HG03175 (cell line): ENCODE measurements around the gene ITGA2.

ENCODE experiments used
- ATAC-seq: cut with Tn5 transposase; IDR thresholded peaks from one replicate; pipeline ENCODE4 v1.9.1; 2021; ENCODE audit warnings: mild to moderate bottlenecking, moderate library complexity; ENCODE audit not compliant: unreplicated experiment

The ITGA2 gene

GRCh38 chr5:52988335-52989024 is 672 bp upstream of the ITGA2 start:
- ATAC-seq, result no peak

DNA sequence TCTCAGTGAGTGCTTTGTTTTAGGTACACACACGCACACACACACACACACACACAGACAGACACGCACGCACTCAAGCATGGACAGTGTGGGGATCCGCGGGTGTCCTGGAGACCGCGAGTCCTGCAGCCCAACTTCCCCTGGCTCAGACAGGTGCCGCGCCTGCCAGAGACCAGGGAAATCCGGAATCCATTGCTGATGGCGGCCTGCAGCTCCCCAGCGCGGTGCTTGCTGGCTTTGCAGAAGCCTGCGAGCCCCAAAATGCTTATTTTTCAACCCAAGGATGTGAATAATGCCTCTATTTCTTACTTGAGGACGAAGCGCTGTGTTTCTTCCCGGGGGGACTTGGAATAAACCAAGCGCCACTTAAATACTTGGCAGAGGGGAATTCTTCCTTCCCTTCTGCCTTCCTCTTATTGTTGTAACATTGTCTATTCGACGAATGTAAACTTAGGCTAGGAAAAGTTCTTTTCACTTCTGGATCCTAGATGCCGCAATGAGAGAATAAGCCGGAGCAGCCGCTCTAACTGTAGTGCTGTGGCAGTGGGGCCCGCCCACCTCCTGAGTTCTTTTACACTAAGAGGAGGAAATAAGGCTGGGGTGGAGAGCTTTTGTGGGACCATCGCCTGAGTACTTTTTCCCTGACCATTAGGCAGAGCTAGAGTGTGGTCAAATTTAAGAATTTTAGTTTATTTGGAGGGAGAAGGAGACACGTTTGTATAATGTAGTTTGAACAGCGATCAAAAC is 802 bp downstream of the ITGA2 start:
- peak; percentile 23 for ATAC-seq

GRCh38 chr5:52990528-52990925 is 1.4 kb downstream of the ITGA2 start:
- ATAC-seq, result no peak

DNA sequence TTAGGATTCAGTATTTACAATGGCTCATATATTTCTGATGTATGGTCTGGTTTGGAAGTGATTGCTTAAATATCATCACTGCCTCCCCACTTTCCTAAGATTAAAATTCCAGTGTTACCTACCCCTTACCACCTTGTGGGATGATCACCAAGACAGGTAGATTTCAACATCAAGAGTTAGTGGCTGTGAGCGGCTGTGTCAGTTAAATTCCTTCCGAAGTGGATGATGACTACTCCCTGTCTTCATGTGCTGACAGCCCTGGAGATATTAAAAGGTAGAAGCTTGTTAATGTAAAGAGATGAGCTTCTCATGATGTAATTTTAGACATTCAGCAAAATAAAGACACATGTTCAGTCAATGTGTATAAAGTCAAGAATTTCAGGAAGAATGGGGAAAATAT is 4.2 kb downstream of the ITGA2 start:
- no peak for ATAC-seq

DNA sequence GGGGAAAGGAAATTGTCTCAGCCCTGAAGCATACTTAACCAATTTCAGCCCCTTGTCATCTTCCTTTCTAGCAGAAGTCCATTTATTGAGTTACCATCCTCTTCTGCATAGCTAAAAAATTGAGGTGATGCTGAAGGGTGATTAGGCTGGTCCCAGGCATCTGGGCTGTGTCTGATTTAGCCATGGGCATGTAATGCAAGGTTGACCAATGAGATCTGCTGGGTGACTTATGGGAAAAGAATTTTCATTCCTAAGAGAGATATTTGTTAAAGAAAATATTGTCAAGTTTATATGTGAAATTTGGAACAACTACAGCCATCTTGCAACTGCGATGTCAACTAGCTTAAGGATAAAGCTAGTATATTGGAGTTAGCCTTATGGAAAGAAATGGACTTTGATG is 5.1 kb downstream of the ITGA2 start:
- no peak for ATAC-seq

- ATAC-seq, result no peak
Observed at GRCh38 chr5:52995095-52995494, 5.9 kb downstream of the ITGA2 start.

- no peak for ATAC-seq
Observed at GRCh38 chr5:52995914-52996313, 6.8 kb downstream of the ITGA2 start.

DNA sequence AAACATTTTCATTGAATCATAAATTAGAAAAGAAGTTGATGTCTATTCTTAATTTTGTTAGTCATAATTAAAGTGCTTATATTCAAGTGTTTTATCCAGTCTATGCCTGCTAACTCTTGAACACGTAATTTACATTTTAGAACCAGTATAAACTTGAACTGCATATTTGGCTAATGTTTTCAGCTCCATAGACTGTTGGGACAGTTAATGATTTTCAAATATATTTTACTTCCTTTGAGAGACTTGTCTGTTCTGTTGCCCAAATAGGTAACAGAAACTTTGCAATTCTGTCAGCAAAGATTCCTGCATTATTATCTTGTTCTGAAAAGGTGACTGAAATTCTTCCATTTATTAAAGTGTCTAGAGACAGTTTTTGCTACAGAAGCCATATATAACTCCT is 7.8 kb downstream of the ITGA2 start:
- no peak for ATAC-seq

DNA sequence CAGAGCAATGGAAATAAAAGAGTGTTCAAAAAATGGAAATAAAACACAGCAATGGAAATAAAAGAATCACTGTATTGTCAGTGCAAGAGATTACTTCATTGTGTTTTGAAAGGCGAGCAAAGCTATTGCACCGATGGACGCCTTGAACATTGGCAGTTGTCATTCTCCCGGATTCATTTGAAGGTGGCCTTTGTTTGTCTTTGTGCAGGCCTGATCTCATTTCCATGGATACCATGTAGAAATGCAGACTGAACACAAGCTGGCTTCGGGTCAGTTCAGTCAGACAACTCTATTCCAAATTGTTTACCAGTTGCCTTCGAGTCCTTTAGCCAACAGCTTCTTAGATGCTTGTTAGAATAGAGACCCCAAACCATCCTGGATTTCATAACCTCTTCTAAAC is 8.3 kb downstream of the ITGA2 start:
- no peak for ATAC-seq

DNA sequence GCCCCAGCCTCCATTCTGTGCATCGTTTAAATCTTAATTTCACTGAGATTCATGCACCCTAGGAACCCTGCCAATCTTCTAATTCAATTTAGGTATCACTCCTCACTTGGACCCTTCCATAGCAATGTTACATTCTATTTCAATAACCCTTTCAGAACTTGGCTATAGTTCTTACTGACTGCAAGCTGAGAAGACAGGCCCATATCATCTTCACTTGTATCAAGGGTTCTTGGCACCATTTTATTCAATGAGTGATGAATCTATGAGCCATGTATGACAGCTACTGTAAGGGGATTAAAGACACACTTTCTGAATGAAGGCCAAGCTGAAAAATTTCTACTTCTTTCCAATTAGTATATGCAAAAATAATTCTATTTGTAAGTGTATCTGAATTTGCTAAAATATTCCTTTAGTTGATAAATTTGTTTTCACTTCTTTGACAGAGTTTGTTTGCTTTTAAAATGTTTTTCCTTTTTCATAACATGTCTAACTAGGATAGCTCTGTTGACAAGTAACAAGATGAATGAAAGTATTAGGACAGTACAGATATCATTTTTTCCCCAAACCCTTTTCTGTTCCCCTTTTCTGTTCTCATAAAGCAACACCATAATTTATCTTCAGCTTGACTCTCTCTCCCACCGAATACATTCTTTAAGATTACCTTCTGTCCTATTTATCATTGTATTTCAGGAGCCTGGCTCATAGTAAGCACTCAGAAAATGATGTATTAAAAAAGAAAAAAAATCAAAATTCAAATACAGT is 9.6 kb downstream of the ITGA2 start:
- no peak for ATAC-seq

GRCh38 chr5:52999344-52999949 is 10.3 kb downstream of the ITGA2 start:
- ATAC-seq, result peak; percentile 51

DNA sequence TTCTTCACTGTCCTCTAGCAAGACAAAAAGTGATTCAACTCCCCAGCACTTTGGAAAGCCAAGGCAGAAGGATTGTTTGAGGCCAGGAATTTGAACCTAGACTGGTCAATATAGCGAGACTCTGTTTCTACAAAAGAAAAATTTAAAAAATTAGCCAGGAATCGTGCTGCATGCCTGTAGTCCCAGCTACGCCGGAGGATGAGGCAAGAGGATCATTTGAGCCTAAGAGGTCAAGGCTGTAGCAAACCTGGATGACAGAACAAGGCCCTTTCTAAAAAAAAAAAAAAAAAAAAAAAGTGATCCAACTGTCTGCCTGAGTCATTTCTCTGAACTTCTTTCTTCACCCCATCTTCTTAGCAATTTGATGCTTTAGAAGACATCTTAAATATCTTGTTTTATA is 12.4 kb downstream of the ITGA2 start:
- no peak for ATAC-seq

DNA sequence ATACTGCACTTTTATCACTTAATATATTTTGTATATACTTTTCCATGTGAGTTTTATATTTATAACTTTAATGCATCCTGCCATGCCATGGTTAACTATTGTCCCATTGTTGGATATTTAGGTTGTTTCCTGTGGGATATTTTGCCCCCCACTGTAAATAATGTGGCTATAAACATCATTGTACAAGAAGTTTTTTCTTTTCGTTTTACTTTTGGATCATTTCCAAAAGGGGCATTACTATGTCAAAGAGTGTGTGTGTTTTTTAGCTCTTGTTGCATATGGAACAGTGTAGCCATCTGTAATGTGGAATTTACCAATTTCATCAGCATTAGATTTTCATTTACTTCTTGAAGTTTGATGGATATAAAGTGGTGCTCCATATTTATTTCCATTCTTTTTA is 13.3 kb downstream of the ITGA2 start:
- ATAC-seq, result no peak

DNA sequence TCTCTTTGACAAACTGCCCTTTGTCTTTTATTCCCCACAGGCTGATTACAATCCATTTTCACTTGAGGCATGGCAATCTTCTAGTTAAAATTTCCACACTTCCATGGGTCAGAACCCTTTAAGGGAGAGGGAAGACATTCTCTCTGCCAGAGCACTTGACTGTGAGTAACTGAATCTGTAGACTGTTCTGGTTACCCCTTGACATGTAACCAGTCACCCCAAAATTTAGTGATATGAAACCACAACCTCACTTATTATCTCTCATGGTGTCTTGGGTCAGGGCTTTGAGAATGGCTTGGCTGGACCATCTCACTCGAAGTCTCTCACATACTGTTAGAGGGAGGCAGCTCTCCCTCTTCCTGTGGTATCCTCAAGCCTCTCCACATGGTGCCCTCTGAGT is 14.0 kb downstream of the ITGA2 start:
- no peak for ATAC-seq

DNA sequence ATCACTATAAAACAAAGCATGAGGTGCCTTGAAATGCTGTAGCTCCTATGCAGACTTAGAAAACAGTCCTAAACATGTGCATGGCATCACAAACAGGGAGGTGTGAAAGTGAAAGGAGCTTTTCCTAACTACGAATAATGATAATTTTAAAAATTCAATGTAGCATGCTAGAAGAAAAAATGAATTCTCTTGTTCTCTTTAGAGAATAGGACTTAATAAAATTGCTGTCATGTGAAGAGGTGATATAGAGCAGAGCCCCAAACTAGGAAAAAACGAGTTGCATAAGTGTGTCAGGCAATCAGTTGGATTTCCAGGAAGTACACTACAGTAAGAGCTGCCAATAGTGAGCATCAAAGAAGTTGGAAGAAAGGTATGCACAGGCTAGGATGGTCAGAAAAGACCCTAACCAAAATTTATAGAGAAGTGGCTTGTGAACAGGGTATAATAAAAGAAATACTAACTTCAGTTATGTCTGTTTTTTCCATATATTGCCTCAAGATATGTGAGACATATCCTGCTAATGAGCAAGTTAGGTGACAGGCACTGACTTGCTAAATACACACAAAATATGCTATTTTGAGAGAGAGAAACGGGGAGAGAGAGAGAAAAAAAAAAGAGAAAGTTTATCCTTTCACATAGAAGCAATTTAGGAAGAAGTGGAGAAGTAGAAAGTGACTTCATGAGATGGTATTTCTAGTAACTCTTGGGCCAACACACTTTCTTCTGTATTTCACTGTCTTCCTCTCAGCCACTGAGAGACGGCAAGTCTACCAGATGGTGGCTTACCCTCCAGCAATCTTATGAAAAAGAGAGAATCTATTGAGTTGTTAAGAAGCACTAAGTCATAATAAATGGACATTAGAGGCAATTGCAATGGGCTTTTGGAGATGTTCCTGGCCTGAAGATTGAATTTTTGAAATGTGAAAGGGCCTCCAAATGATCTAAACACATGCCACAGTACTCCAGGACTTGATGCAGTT is 18.0 kb downstream of the ITGA2 start:
- ATAC-seq, result no peak

- ATAC-seq, result peak; percentile 93
Observed at GRCh38 chr5:53008751-53009150, 19.6 kb downstream of the ITGA2 start.

DNA sequence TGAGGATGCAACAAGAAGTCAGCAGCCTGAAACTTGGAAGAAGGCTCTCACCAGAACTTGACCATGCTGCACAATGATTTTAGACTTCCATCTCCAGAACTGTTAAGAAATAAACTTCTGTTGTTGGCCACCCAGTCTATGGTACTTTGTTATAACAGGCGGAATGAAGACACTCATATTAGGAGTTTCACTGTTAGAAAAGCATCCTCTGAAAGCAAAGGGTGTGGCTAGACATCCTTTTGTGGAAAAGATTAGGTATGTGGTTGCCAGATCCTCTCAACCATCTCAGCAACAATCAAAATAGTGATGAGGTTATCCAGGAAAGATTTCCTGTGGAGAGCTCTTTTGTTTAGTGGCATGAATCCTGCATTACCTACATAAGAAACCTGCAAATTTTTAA is 20.7 kb downstream of the ITGA2 start:
- ATAC-seq, result no peak

DNA sequence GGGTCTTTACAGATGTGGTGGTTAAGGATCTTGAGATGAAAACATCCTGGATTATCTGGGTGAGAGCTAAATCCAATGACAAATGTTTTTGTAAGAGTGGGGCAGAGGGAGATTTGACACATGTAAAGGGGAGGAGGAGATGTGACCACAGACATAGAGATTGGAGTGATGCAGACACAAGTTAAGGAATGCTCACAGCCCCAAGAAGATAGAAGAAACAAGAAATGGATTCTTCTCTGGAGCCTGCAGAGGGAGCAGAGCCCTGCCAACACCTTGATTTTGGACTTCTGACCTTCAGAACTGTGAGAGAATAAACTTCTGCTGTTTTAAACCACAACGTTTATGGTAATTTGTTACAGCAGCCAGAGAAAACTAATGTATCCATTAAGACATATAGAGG is 21.7 kb downstream of the ITGA2 start:
- no peak for ATAC-seq

DNA sequence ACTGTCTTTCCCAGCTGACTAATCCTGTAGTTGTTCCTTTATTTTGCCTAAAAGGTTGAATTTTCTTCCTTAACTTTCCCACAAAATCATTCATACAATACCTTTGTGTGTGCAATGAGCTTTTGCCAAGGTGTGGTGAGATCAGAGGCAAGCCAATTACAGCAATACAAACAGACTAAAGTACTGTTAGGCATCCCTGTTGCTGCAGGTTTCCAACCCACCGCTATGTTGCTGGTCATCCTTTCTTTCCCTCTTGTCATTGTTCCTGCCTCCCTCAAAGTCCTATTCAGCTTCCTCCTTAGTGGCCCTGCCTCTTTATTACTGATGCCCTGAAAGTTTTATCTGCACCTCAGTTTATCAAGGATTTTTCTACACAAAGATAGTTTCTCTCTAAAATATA is 22.1 kb downstream of the ITGA2 start:
- no peak for ATAC-seq

DNA sequence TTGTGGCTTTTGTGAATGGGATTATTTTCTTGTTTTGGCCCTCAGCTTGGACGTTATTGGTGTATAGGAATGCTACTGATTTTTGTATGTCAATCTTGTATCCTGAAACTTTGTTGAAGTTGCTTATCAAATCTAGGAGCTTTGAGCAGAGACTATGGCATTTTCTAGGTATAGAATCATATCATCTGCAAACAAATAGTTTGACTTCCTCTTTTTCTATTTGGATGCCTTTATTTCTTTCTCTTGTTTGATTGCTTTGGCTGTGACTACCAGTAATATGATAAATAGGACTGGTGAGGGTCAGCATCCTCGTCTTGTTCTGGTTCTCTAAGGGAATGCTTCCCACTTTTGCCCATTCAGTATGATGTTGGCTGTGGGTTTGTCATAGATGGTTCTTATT is 24.7 kb downstream of the ITGA2 start:
- ATAC-seq, result no peak
